GM10266 (cell line): Measurements from ENCODE around the gene DOCK8.
"Not testable (repeated sequence)": the region's sequence is repeated elsewhere in the genome, so short reads cannot be mapped to it uniquely, and the experiment has no call there.

Source experiments
- DNase-seq: peaks from one replicate; pipeline ENCODE4 v3.0.0; 2012; ENCODE audit errors: extremely low spot score
- CTCF ChIP-seq: IDR thresholded peaks from 2 replicates; pipeline ENCODE4 v1.5.1; 2012; ENCODE audit warnings: mild to moderate bottlenecking, low read depth; ENCODE audit not compliant: control insufficient read depth, insufficient read depth; ENCODE audit errors: missing control alignments

DOCK8 gene

DNA sequence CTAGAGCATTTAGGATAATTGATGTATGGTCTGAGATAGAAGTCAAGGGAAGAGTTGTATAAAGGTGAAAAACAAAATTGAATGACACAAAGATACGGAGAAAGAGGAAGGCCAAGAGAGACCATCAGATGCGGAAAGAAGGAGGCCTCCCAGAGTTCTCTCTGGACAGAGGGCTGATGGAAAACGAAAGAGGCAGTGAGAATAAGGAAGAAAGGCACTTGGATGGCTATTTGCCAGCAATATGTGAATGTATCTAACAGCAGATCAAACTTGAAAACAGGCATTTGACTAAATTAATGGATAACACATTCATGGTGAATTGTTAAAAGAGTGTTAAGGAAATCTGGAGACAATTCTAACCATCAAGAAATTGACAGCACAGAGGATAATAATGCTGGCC, 2.4 kb upstream of the DOCK8 start:
- no peak for TF ChIP-seq CTCF
- DNase-seq, result no peak

DNA sequence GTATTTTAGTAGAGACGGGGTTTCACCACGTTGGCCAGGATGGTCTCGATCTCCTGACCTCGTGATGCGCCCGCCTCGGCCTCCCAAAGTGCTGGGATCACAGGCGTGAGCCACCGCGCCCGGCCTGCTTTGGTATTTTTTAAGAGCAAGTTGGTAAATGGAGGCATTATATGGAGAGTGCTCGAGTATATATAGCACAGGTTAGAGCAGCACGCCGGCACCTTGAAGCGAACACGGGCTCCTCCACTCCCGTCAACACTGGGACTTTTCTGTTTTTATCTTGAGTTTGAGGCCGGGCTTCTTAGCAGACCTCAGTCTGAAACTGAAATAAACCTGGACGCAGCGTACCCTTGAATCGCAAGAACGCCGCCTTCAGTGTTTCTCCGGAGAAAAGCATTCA, 764 bp upstream of the DOCK8 start:
- not testable (repeated sequence) for DNase-seq

DNA sequence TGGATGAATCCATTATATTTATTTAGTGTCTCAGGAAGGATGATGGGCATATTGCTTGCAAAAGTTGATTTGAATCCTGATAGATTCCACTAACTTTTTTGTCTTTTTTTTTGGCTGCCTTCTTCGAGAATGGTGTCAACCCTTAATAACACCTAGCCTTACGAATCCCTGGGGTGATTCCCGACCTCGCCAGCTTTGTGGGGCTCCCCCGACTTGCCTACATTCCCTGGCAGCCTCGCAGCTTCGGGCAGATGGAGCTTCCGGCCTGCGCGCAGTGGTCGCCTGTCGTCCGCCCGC, 366 bp upstream of the DOCK8 start:
- no peak for DNase-seq
- TF ChIP-seq CTCF, result no peak

GRCh38 chr9:215631-216155, 1.0 kb downstream of the DOCK8 start:
- no peak for TF ChIP-seq CTCF
- no peak for DNase-seq

DNA sequence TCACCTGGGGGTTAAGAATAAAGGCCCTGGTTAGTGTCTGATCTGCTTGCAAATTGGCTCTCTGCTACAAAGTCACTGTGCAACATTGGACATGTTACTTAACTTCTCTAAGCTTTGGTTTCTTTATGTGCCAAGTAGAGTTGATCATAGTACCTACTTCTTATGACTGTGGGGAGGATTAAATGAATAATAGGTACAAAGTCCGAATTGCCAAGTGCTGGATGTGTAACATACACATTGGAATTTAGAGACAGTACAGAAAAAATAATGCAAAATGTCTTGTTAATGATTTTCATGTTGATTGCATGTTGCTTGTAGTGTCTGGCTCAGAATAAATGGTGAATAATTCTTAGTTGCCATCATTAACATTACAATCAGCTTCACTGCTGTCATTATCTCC, 2.2 kb downstream of the DOCK8 start:
- DNase-seq, result no peak
- TF ChIP-seq CTCF, result no peak

DNA sequence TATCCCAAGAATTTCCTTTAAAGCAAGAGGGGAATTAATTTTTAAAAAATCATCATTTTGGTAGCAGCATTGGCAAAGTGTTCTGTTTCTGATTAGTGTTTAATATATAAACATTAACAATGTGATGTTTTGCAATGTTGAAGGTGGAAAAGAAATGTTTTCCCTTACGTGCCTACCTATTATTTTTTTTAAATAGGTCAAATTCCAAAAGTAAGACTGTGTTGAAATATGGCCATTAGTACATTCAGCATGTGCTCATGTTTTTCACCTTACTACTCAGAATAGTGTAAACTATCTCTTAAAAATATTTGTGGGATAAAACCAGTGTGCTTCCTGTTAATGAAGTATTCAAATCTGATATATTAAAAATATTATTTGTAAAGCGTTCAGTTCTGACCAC, 3.3 kb downstream of the DOCK8 start:
- no peak for TF ChIP-seq CTCF
- DNase-seq, result no peak

- not testable (repeated sequence) for DNase-seq
Measured at GRCh38 chr9:219036-219435, 4.4 kb downstream of the DOCK8 start.

DNA sequence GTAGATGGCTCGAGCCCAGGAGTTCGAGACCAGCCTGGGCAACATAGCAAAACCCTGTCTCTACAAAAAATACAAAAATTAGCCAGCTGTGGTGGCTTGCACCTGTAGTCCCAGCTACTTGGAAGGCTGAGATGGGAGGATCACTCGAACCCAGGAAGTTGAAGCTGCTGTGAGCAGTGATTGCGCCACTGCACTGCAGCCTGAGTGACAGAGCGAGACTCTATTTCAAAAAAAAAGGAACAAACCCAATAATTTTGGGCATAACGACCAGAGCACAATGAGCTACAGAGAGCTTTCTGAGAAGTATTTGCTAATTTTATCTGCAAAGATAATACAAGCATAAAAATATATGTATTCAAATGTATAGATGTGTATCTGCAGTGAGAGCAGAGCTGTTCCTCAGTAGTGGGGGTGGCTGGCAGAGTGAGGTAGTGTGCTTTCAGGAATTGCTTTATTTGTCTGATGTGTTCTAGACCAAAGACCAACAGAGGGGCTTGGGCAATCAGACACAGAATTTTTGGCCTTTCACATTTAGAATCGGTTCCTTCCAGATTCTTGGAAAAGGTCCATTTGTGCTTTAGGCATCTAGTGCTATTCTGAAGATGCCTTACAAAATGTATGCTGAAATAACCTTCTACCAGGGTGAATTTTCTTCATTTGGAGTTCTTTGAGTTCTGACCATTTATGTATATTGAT, 5.2 kb downstream of the DOCK8 start:
- TF ChIP-seq CTCF, result no peak
- DNase-seq, result no peak
